Colon (tissue), 2 donors: Measurements from ENCODE around the gene MAST4.

Experiments
- FAIRE-seq: peaks from 2 replicates; lab custom pipeline; 2012; peaks lifted over from hg19 to GRCh38; lab: Jason Lieb, UNC
- donor health status: control.
- donor health status: control.

MAST4 gene

GRCh38 chr5:66876266-66876807 lies 280.1 kb downstream of the MAST4 start:
- FAIRE-seq, result no peak

- no peak for FAIRE-seq
Measured at GRCh38 chr5:66877843-66878242, 281.6 kb downstream of the MAST4 start.

- FAIRE-seq, result no peak
Measured at GRCh38 chr5:66880401-66880800, 284.2 kb downstream of the MAST4 start.

- FAIRE-seq, result no peak
Measured at GRCh38 chr5:66881480-66882161, 285.4 kb downstream of the MAST4 start.

GRCh38 chr5:66882606-66883227 lies 286.5 kb downstream of the MAST4 start:
- no peak for FAIRE-seq

GRCh38 chr5:66884564-66885243 lies 288.5 kb downstream of the MAST4 start:
- FAIRE-seq, result no peak

- FAIRE-seq, result no peak
Measured at GRCh38 chr5:66886941-66887340, 290.7 kb downstream of the MAST4 start.

GRCh38 chr5:66888613-66889012 lies 292.4 kb downstream of the MAST4 start:
- FAIRE-seq, result no peak

- no peak for FAIRE-seq
Measured at GRCh38 chr5:66889056-66889455, 292.9 kb downstream of the MAST4 start.

GRCh38 chr5:66889524-66889923 lies 293.3 kb downstream of the MAST4 start:
- no peak for FAIRE-seq

GRCh38 chr5:66891184-66891925 lies 295.2 kb downstream of the MAST4 start:
- FAIRE-seq, result no peak

- no peak for FAIRE-seq
Measured at GRCh38 chr5:66892716-66893115, 296.5 kb downstream of the MAST4 start.

GRCh38 chr5:66894480-66895240 lies 298.5 kb downstream of the MAST4 start:
- FAIRE-seq, result no peak

- no peak for FAIRE-seq
Measured at GRCh38 chr5:66896171-66896570, 300.0 kb downstream of the MAST4 start.

GRCh38 chr5:66897356-66897755 lies 301.2 kb downstream of the MAST4 start:
- FAIRE-seq, result no peak

GRCh38 chr5:66898241-66898995 lies 302.2 kb downstream of the MAST4 start:
- FAIRE-seq, result no peak

GRCh38 chr5:66903218-66903617 lies 307.0 kb downstream of the MAST4 start:
- no peak for FAIRE-seq

- no peak for FAIRE-seq
Measured at GRCh38 chr5:66903709-66904108, 307.5 kb downstream of the MAST4 start.

- FAIRE-seq, result no peak
Measured at GRCh38 chr5:66904189-66904588, 308.0 kb downstream of the MAST4 start.

GRCh38 chr5:66906021-66906420 lies 309.8 kb downstream of the MAST4 start:
- FAIRE-seq, result no peak

GRCh38 chr5:66908230-66908629 lies 312.0 kb downstream of the MAST4 start:
- no peak for FAIRE-seq
